Stimulated activated CD4-positive, alpha-beta T cell treated with anti-CD3 and anti-CD28 coated beads, Interleukin-12 subunit alpha, Interleukin-12 subunit beta, amount 100 ng/mL, for 24 hours (primary cell): ENCODE results near the gene PCDHGB3.
"Not testable (repeated sequence)": the region's sequence is repeated elsewhere in the genome, so short reads cannot be mapped to it uniquely, and the experiment has no call there.

ENCODE experiments used
- DNase-seq, 2 experiments: peaks; one replicate each; pipeline ENCODE4 v3.0.0-alpha.2; 2020; ENCODE audit warnings: low read depth in 2 of 2

Gene PCDHGB3

GRCh38 chr5:141392429-141393198 lies 22.6 kb downstream of the PCDHGB3 start, which contains the start of gene PCDHGA8:
TSS of gene PCDHGA8 (plus strand) at chr5:141392633. CDS start at chr5:141392814, 181 bp downstream.
- no peak for DNase-seq

- no peak for DNase-seq
These were observed 23.2 kb downstream of the PCDHGB3 start for GRCh38 chr5:141393267-141393666.

- DNase-seq: not testable (repeated sequence)
These were observed 24.6 kb downstream of the PCDHGB3 start for GRCh38 chr5:141394401-141395187.

DNA sequence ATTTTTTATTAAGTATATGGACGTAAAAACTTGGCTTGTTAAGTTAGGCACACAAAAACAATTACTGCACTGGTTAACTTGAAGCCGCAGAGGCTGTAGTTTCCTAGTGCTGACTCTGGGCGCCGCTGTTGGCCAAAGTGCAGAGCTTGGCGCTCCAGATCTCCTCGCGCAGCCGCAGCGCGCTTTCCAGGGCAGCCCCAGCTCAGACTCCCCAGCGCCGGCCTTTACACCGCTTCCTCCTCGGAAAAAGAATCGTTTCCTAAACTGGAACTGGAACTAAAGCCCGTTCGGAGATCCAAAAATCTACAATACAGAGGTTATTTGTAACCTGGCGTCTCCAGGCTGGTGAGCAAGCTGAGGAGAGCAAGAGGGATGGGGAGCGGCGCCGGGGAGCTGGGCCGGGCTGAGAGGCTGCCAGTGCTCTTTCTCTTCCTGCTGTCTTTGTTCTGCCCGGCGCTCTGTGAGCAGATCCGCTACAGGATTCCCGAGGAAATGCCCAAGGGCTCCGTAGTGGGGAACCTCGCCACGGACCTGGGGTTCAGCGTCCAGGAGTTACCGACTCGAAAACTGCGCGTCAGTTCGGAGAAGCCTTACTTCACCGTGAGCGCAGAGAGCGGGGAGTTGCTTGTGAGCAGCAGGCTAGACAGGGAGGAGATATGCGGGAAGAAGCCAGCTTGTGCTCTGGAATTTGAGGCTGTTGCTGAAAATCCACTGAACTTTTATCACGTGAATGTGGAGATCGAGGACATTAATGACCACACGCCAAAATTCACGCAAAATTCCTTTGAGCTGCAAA lies 27.9 kb downstream of the PCDHGB3 start, which contains the start of gene PCDHGB5:
Gene PCDHGB5 (plus strand): TSS at position 192 of the 796 bp plus-strand sequence. CDS start 181 bp downstream, at position 373.
- DNase-seq: not testable (repeated sequence)

- no peak for DNase-seq
These were observed 28.6 kb downstream of the PCDHGB3 start for GRCh38 chr5:141398608-141399007.

DNA sequence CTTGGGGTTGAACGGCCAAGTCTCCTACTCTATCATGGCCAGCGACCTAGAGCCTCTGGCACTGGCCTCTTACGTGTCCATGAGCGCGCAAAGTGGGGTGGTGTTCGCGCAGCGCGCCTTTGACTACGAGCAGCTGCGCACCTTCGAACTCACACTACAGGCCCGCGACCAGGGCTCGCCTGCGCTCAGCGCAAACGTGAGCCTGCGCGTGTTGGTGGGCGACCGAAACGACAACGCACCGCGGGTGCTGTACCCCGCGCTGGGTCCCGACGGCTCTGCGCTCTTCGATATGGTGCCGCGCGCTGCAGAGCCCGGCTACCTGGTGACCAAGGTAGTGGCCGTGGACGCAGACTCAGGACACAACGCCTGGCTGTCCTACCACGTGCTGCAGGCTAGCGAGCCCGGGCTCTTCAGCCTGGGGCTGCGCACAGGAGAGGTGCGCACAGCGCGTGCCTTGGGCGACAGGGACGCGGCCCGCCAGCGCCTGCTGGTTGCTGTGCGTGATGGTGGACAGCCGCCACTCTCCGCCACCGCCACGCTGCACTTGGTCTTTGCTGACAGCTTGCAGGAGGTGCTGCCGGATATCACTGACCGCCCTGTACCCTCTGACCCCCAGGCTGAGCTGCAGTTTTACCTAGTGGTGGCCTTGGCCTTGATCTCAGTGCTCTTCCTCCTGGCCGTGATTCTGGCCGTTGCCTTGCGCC lies 29.7 kb downstream of the PCDHGB3 start:
- no peak for DNase-seq

DNA sequence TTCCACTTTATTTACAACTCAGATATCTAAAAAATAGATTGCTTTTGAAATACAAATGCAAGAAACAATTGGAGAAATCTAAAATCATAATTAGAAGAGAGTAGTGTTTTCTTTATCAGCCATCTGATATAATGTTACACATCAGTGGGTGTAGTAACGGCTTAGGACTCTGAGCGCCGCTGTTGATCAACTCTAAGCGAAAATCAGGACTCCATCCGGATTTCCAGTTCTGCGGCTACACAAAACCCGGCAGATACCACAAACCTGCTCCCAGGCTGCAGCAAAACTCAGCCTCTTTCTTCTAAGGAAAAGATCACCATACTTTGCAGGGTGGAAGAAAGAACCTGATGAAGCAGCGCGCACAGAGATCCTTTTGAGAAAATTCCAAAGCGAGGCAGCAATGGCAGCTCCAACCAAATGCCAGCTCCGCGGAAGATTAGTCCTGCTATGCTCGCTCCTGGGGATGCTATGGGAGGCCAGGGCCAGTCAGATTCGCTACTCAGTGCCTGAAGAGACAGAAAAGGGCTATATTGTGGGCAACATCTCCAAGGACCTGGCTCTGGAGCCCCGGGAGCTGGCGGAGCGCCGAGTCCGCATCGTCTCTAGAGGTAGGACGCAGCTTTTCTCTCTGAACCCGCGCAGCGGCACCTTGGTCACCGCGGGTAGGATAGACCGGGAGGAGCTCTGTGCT lies 32.7 kb downstream of the PCDHGB3 start, which contains the start of gene PCDHGA9:
Gene PCDHGA9 (plus strand): TSS at position 226 of the 691 bp plus-strand sequence. CDS start 175 bp downstream, at position 401.
- no peak for DNase-seq

DNA sequence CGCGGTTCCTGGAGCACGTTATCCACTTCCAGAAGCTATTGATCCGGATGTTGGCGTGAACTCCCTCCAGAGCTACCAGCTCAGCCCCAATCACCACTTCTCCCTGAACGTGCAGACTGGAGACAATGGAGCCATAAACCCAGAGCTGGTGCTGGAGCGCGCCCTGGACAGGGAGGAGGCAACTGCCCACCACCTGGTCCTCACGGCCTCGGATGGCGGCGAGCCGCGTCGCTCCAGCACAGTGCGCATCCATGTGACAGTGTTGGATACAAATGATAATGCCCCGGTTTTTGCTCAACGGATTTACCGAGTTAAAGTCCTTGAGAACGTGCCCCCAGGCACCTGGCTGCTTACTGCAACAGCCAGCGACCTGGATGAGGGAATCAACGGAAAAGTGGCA lies 33.3 kb downstream of the PCDHGB3 start:
- DNase-seq: no peak

- DNase-seq: peak in 1 of 2 experiments; percentile 33
These were observed 37.9 kb downstream of the PCDHGB3 start, which contains the start of gene PCDHGB6 for GRCh38 chr5:141407790-141408505. TSS of gene PCDHGB6 (plus strand) at chr5:141408021. CDS start at chr5:141408203, 182 bp downstream.

- no peak for DNase-seq
These were observed 39.7 kb downstream of the PCDHGB3 start for GRCh38 chr5:141409598-141410306.

DNA sequence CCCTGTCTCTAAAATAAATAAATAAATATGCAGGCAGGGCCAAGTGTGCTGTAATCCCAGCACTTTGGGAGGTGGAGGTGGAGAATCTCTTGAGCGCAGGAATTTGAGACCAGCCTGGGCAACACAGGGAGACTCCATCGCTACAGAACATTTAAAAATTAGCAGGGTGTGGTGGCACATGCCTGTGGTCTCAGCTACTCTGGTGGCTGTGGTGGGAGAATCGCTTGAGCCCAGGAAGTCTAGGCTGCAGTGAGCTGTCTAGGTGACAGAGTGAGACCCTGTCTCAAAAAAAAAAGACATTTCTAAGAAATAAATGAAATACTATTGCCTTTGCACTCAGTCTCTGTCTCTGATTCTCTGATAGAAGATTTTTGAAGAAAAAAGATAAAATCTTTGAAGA lies 41.5 kb downstream of the PCDHGB3 start:
- DNase-seq: no peak

DNA sequence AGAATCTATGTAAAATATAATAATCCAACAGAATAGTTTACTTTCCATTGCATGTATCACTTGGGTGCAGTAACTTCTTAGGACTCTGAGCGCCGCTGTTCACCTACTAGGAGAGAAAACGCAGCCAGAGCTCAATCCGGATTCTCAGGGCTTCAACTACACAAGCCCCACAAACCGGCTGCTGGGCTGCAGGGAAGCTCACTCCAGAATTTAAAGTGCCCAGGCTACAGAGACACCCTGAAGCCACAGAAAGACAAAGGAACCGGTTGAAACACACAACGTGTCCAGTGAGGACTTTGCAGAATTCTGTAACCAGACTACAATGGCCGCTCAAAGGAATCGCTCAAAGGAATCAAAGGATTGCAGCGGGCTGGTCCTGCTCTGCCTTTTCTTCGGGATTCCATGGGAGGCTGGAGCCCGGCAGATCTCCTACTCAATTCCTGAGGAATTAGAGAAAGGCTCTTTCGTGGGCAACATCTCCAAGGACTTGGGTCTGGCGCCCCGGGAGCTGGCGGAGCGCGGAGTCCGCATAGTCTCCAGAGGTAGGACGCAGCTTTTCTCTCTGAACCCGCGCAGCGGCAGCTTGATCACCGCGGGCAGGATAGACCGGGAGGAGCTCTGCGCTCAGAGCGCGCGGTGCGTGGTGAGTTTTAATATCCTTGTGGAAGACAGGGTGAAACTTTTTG lies 43.0 kb downstream of the PCDHGB3 start, which contains the start of gene PCDHGA10:
Gene PCDHGA10 (plus strand): TSS at position 134 of the 686 bp plus-strand sequence. CDS start 189 bp downstream, at position 323.
- peak in 1 of 2 experiments; percentile 50 for DNase-seq

GRCh38 chr5:141413540-141414069 lies 43.6 kb downstream of the PCDHGB3 start:
- no peak for DNase-seq

- DNase-seq: not testable (repeated sequence)
These were observed 44.7 kb downstream of the PCDHGB3 start for GRCh38 chr5:141414548-141415274.

- not testable (repeated sequence) for DNase-seq
These were observed 45.2 kb downstream of the PCDHGB3 start for GRCh38 chr5:141415275-141415618.

DNA sequence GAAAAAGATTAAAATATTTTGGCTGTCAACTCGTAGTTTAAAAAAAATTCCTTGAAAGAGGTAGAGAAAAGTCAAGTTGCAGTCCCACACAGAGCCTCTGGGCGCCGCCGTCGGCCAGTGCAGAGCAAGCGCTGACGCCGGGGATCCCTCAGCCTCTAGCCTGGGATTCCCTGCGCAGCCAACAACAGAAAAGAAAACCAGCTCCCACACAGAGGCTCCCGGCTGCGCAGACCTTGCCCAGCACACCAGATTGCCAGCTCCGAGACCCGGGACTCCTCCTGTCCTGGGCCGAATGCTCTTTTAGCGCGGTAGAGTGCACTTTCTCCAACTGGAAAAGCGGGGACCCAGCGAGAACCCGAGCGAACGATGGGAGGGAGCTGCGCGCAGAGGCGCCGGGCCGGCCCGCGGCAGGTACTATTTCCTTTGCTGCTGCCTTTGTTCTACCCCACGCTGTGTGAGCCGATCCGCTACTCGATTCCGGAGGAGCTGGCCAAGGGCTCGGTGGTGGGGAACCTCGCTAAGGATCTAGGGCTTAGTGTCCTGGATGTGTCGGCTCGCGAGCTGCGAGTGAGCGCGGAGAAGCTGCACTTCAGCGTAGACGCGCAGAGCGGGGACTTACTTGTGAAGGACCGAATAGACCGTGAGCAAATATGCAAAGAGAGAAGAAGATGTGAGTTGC lies 47.6 kb downstream of the PCDHGB3 start, which contains the start of gene PCDHGB7:
Gene PCDHGB7 (plus strand): TSS at position 184 of the 679 bp plus-strand sequence. CDS start 183 bp downstream, at position 367.
- peak in 1 of 2 experiments; percentile 54 for DNase-seq
